Kidney capillary endothelial cell (primary cell): ENCODE measurements around the gene FRS2.

ENCODE experiments used
- DNase-seq: peaks from one replicate; pipeline ENCODE4 v3.0.0-alpha.2; 2018; ENCODE audit warnings: low spot score

The FRS2 gene

GRCh38 chr12:69466867-69467266 is 3.3 kb upstream of the FRS2 start:
- DNase-seq = no peak

DNA sequence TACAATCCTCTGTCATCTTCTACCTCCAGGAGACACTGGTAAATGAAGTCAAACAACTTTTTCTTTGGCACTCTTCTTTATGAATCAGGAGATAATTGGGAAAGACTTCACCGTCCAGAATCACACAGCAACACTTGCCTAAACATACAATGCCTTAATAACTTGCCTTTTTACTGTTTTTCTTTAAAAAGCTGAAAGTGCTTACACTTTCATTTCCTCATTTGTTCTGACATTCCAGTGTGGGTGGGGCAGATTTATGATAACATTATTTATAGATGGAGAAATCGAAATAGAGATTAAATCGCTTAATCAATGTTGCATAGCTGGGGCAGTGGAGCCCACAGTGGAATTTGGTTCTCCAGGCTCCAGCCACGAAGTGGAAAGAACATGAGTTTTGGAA is 2.8 kb upstream of the FRS2 start:
- DNase-seq = no peak

DNA sequence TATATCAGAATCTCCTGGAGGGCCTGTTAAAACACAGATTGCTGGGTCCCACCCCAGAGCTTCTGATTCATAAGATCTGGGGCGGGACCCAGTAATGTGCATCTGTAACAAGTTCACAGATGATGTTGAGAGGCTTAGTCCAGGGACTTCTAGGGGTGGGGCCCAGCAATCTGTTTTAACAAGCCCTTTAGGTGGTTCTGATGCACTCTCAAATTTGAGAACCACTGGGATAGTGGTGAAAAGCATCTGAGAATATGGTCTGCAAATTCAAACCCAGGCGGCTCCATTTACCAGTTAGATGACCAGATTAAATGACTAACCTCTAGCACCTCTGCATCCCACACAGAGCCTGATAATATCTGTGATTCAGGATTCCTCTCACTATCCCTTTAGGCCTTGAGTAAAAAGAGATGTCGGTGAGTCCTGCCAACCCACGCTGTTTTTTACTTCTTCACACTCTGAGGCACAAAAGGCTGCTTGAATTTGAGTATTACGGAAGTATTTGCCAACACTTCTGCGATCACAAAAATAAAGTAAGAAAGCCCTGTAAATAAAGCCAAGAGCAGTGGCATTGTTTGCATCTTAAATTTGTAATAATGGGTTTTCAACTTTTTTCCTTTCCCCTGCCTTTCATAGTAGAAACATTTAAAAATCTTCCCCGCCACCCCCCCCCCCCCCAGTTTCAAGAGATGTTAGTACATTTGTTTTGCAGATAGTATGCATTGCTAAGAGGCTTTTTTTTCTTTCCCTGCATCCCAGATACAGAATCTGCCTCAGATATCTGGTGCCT is 1.8 kb upstream of the FRS2 start:
- DNase-seq = no peak

DNA sequence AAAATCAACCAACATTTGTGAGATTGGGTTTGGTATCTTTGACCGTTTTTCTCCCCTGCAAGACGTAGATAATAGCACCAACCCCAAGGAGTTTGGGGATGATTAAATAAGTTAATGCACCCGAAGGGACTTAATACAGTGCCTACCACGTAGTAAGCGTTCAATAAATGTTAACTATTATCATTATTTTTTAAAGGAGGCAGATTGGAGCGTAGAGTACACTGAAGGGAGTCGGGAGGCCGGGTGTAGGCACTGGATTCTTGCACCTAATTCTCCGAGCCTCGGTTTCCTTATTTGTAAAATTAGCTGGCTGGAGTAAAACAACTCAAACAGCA is 367 bp upstream of the FRS2 start:
- no peak for DNase-seq

- DNase-seq = no peak
Measured at GRCh38 chr12:69471076-69471430, 865 bp downstream of the FRS2 start.

GRCh38 chr12:69471667-69472385 is 1.6 kb downstream of the FRS2 start:
- DNase-seq = no peak

DNA sequence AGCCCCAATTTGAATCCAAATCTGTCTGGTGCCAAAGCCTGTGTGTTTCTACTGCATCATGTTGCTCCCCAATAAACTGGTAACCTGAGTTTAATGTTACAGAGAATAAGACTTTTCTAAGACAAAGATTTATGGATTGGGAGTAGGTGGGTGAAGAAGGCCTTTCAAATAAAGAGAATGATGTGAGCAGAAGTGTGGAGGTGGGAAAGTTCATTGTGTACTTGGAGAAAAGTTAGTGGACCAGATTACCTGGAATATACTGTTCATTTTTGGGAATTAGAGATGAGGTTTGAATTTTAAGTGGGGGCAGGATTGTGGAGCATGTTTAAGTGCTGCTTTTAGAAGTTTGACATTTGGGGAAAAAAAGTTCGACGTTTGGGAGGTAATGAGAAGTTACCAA is 3.1 kb downstream of the FRS2 start:
- no peak for DNase-seq

- no peak for DNase-seq
Measured at GRCh38 chr12:69474456-69474855, 4.3 kb downstream of the FRS2 start.

GRCh38 chr12:69475237-69475975 is 5.2 kb downstream of the FRS2 start:
- DNase-seq = no peak

- DNase-seq = no peak
Measured at GRCh38 chr12:69476276-69477017, 6.3 kb downstream of the FRS2 start.

- no peak for DNase-seq
Measured at GRCh38 chr12:69479675-69480074, 9.5 kb downstream of the FRS2 start.

DNA sequence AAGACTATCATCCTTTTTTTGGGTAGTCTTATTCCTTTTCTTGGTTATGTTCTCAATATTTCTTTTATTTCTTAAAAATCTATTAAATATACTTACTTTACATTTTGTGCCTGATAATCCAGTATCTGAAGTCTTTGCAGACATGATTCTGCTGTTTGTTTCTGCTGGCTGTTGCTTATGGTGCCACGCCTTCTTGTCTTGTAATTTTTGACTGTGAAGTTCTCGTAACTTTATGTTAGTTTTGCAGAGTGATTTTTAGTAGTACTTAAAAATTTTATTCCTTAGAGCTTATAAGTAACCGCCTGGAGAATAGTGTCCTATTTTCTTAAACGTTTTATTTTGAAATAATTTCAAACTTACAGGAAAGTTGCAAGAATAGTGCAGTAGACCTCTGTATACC is 10.5 kb downstream of the FRS2 start:
- no peak for DNase-seq

GRCh38 chr12:69481133-69481532 is 10.9 kb downstream of the FRS2 start:
- no peak for DNase-seq

DNA sequence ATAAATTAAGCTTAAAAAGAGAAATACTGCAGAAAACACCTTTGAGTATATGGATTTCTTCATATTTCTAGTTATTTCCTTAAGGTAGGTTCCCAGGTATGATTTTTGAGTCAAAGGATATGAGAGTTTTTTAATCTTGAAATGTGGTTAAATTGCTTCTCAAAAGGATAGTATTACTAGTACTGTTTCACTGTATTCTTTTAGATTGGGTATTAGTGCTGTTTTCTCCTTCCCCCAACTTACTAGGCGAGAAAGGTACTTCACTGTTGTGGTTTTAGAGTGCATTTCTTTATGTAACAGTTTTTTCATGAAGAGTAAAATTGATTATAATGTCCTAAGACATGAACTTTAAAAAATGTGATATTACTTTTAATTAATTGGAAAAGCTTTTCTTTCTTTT is 13.5 kb downstream of the FRS2 start:
- DNase-seq = no peak

GRCh38 chr12:69484428-69484827 is 14.2 kb downstream of the FRS2 start:
- no peak for DNase-seq

DNA sequence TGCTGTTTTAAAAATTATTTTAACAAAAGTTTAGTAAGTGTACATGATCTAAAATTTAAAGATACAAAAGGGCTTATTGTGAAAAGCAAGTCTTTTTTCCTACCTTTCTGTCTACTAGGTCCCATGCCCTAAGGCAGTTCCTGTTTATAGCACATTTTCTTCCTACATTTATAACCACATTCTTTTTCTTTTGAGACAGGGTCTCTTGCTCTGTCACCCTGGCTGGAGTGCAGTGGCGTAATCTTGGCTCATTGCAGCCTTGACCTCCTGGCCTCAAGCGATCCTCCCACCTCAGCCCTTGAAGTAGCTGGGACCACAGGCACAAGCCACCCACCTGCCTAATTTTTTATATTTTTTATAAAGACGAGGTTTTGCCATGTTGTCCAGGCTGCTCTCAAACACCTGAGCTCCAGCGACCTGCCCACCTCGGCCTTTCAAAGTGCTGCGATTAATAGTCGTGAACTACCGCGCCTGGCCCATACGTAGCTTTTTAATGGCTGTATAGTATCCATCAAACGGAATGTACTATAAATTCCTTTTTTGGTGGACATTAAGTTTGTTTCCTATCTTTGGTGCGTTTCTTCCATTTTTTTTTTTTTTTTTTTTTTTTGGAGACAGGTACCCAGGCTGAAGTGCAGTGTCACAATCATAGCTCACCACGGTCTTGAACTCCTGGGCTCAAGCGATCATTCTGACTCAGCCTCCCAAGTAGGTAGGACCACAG is 20.9 kb downstream of the FRS2 start:
- no peak for DNase-seq

- DNase-seq = no peak
Measured at GRCh38 chr12:69492739-69493138, 22.6 kb downstream of the FRS2 start.

DNA sequence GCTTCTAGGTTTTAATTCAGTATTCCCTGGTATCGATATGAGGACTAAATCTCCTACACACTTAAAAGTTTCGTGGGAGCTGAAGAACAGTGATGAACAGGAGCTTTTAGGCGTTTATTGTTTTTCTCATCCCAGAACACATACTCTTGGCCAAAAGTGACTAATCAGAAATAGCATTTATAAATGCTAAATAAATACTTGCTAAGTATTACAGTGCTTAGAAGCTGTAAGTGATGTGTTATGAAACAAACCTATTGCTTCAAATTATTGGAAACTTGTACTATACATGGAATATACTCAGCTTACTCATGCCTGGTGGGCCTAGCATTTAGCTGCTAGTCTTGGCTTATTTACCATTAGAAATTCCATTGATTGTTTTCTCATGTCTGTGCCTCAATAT is 24.9 kb downstream of the FRS2 start:
- no peak for DNase-seq

GRCh38 chr12:69497308-69498026 is 27.3 kb downstream of the FRS2 start:
- no peak for DNase-seq

GRCh38 chr12:69500631-69501030 is 30.4 kb downstream of the FRS2 start:
- no peak for DNase-seq
